Measurements from ENCODE around the gene SCIN. TPM values are rescaled to one million over a fixed set of nuclear protein-coding genes. Genes with fewer than 3 reads are reported as not detected.
A peak's percentile ranks its signal among the peaks of the same experiment; 100 is the strongest.

Gene SCIN
- total and polyA plus RNA-seq, 2 of the 8 experiments (the other 6 are each of a cell fraction or from before 2014, with no cell fraction given): 0.47 to 1.9 TPM

- H2BK20ac ChIP-seq (ENCODE audit: low read length): no peak within 1 kb of the TSS
- no peak within 1 kb of the TSS for H2BK120ac ChIP-seq (replicated peaks; ENCODE audit: low read depth, low read length)
- H3K56ac ChIP-seq (replicated peaks; ENCODE audit: insufficient read length, low read depth, low read length): peak within 1 kb of the TSS; percentile 33
- 3% methylated on average over 47 of the region's 73 CpGs; no CpG with 5 or more reads in 1 of the 2 experiments for WGBS, 2 experiments (ENCODE audit: extremely low coverage in 1 of 2, insufficient coverage in 1 of 2, insufficient read length in 1 of 2, insufficient replicate concordance in 2 of 2, low coverage in 1 of 2, low lambda C conversion rate in 2 of 2, missing lambda C conversion rate in 1 of 2)
- FAIRE-seq (peak; percentile 81), DNase-seq (ENCODE audit: low read depth in 1 of 2, low spot score in 2 of 2) (peak; percentile 94 to 98)
- no peak within 1 kb of the TSS for H3K23ac ChIP-seq (ENCODE audit: insufficient read length)
- H4K8ac ChIP-seq (ENCODE audit: extremely low read depth, insufficient read depth, low read length): peak within 1 kb of the TSS; percentile 95
- peak within 1 kb of the TSS; percentile 49 to 95 (median 88) for H3K4me3 ChIP-seq (ENCODE audit: extremely low read depth in 1 of 4, insufficient read depth in 2 of 4, low read depth in 3 of 4, low read length in 4 of 4)
- H4K20me1 ChIP-seq (replicated peaks in 1 of 2; ENCODE audit: control insufficient read depth in 1 of 2, insufficient read depth in 2 of 2, low read length in 2 of 2): no peaks in the 10 kb centered on the region
- peak within 1 kb of the TSS; percentile 82 for H2AFZ ChIP-seq (ENCODE audit: low read length)
- H2BK15ac ChIP-seq (ENCODE audit: low read length): no peak within 1 kb of the TSS
- ChIA-PET CTCF (ENCODE audit: partially characterized antibody) (interaction anchor here (0.7 to 10.0 kb wide), 64 partner anchors 9 to 594 kb away, joined by 3 to 82 read pairs (median 4); no protein-coding TSS in a partner anchor), POLR2A (ENCODE audit: partially characterized antibody) (interaction anchor here (0.8 to 2.7 kb wide), 13 partner anchors 9 to 568 kb away, joined by 3 to 10 read pairs (median 4); no protein-coding TSS in a partner anchor)
- H3K27ac ChIP-seq (ENCODE audit: low read depth, low read length): peak within 1 kb of the TSS; percentile 64
- peak within 1 kb of the TSS; percentile 98 for H4K91ac ChIP-seq (replicated peaks; ENCODE audit: insufficient read length, low read length)
- H4K5ac ChIP-seq (ENCODE audit: insufficient read length, low read depth, low read length): peak within 1 kb of the TSS; percentile 20
- H2BK5ac ChIP-seq (ENCODE audit: low read depth, low read length): peak within 1 kb of the TSS; percentile 85
- no peak within 1 kb of the TSS for H3K14ac ChIP-seq (ENCODE audit: insufficient read length)
- H3K27me3 ChIP-seq (replicated peaks in 1 of 4; ENCODE audit: control insufficient read depth in 3 of 4, extremely low read depth in 1 of 4, insufficient read depth in 3 of 4, low read length in 3 of 4): no peaks in the 10 kb centered on the region; a peak in 1 of 7 replicates
- peaks cover 0 to 7% (median 3%) of the 10 kb centered on the region in 4 experiments; a peak in 4 of 7 replicates for H3K4me1 ChIP-seq (replicated peaks in 1 of 4; ENCODE audit: control insufficient read depth in 3 of 4, insufficient read depth in 4 of 4, low read length in 3 of 4)
- H3K9ac ChIP-seq (replicated peaks in 1 of 4; ENCODE audit: extremely low read depth in 1 of 4, low read depth in 3 of 4, low read length in 3 of 4): peak within 1 kb of the TSS; percentile 38 to 81 (median 63); a peak in 6 of 7 replicates
- no peaks in the 10 kb centered on the region for H3K79me1 ChIP-seq (ENCODE audit: low read depth, low read length)
- peaks cover 0 to 44% of the 10 kb centered on the region in 2 experiments; a peak in 3 of 4 replicates for H3K79me2 ChIP-seq (ENCODE audit: control insufficient read depth in 1 of 2, insufficient read depth in 2 of 2, low read length in 2 of 2)
- H3K4ac ChIP-seq (replicated peaks; ENCODE audit: insufficient read length, low read depth, low read length): no peak within 1 kb of the TSS
- peak within 1 kb of the TSS; percentile 91; the same call in 1 of the 2 replicates for H2BK12ac ChIP-seq (ENCODE audit: low read depth, low read length)
- H3K4me2 ChIP-seq (ENCODE audit: insufficient read depth in 1 of 2, low read depth in 2 of 2, low read length in 2 of 2): peak within 1 kb of the TSS; percentile 49 to 92
- no peak within 1 kb of the TSS for H2AK5ac ChIP-seq (ENCODE audit: low read depth, low read length)
- peak within 1 kb of the TSS; percentile 88; the same call in 1 of the 2 replicates for H3K18ac ChIP-seq (ENCODE audit: extremely low read depth, low read length)
- H3K9me3 ChIP-seq (ENCODE audit: insufficient read depth in 2 of 2, low read depth in 1 of 2, low read length in 1 of 2): no peaks in the 10 kb centered on the region
- no peaks in the 10 kb centered on the region; the same call in 1 of the 2 replicates for H3K23me2 ChIP-seq (ENCODE audit: low read depth, low read length)
- no peaks in the 10 kb centered on the region; a peak in 1 of 8 replicates for H3K36me3 ChIP-seq (ENCODE audit: control insufficient read depth in 2 of 4, insufficient read depth in 4 of 4, low read length in 3 of 4)
- TF ChIP-seq SAP30 (IDR thresholded peaks at IDR 0.05; ENCODE audit: insufficient read depth, insufficient replicate concordance, low read length) (no peak), BACH1 (IDR thresholded peaks at IDR 0.05; ENCODE audit: low read length) (peak; percentile 52; the same call in 1 of the 2 replicates), CTCF (IDR thresholded peaks at IDR 0.05; ENCODE audit: control extremely low read depth in 1 of 3, insufficient read depth in 1 of 3, low read depth in 1 of 3, low read length in 3 of 3) (peak; percentile 55 to 61 (median 61)), TAF7 (optimal IDR thresholded peaks at IDR 0.05; ENCODE audit: borderline replicate concordance, low read depth, low read length) (peak; percentile 89), ASH2L (IDR thresholded peaks at IDR 0.05; ENCODE audit: low read length) (peak; percentile 86), CHD1 (IDR thresholded peaks at IDR 0.05; ENCODE audit: low read depth, low read length) (no peak), POLR2A (IDR thresholded peaks at IDR 0.05; ENCODE audit: control extremely low read depth in 1 of 2, low read depth in 2 of 2, low read length in 2 of 2) (peak; percentile 88 to 89), RAD21 (IDR thresholded peaks at IDR 0.05 in 1 of 2, conservative IDR thresholded peaks at IDR 0.05 in 1 of 2; ENCODE audit: low read depth in 2 of 2, low read length in 2 of 2) (peak; percentile 83 to 89)
Measured at GRCh38 chr7:12686891-12687717, 116.6 kb downstream of the SCIN start, which contains the start of gene ARL4A. Gene ARL4A (plus strand): TSS chr7:12687633. CDS start chr7:12688255, 622 bp downstream.
